H1 (cell line): ENCODE data around the gene PLA2G4E. TPM values are rescaled to one million over a fixed set of nuclear protein-coding genes. Genes with fewer than 3 reads are reported as not detected.

Experiments used
- CTCF ChIA-PET: fragments of 300-600 bp; sonication (Branson Sonifier 250); formaldehyde crosslinking; loops from one replicate; lab custom pipeline; 2021; ENCODE audit not compliant: partially characterized antibody; lab: Charles Lee
- POLR2A ChIA-PET: fragments of 300-600 bp; sonication (Branson Sonifier 250); formaldehyde crosslinking; loops from one replicate; lab custom pipeline; 2021; ENCODE audit warnings: inconsistent platforms; ENCODE audit not compliant: partially characterized antibody; lab: Charles Lee
- DNase-seq, 2 experiments: peaks; one replicate each; pipeline versions ENCODE4 v3.0.0 to v3.0.0-alpha.2; 2010 to 2022; ENCODE audit warnings: low spot score in 2 of 2, low read depth in 1 of 2, mixed read lengths in 1 of 2
- FAIRE-seq: peaks from 2 replicates; lab custom pipeline; 2011; peaks lifted over from hg19 to GRCh38; lab: Jason Lieb, UNC
- H2AFZ ChIP-seq: 2 replicates; pipeline ENCODE4 v1.8.1; 2012; ENCODE audit warnings: low read length, inconsistent platforms
- H2AK5ac ChIP-seq: 2 replicates; pipeline ENCODE4 v1.6.1; 2013; ENCODE audit warnings: low read depth, low read length
- H2BK120ac ChIP-seq: replicated peaks from 2 replicates; pipeline ENCODE3; 2013; ENCODE audit warnings: low read depth, low read length, inconsistent platforms
- H2BK12ac ChIP-seq: 2 replicates; pipeline ENCODE4 v1.6.1; 2013; ENCODE audit warnings: low read depth, low read length
- H2BK15ac ChIP-seq: 2 replicates; pipeline ENCODE4 v1.6.1; 2013; ENCODE audit warnings: low read length
- H2BK20ac ChIP-seq: 2 replicates; pipeline ENCODE4 v1.6.1; 2013; ENCODE audit warnings: low read length
- H2BK5ac ChIP-seq: 2 replicates; pipeline ENCODE4 v1.6.1; 2013; ENCODE audit warnings: low read depth, low read length
- H3K14ac ChIP-seq: 2 replicates; pipeline ENCODE4 v1.6.1; 2013; ENCODE audit warnings: inconsistent platforms; ENCODE audit not compliant: insufficient read length
- H3K18ac ChIP-seq: 2 replicates; pipeline ENCODE4 v1.6.1; 2013; ENCODE audit warnings: low read length; ENCODE audit errors: extremely low read depth
- H3K23ac ChIP-seq: 2 replicates; pipeline ENCODE4 v1.6.1; 2013; ENCODE audit warnings: inconsistent platforms; ENCODE audit not compliant: insufficient read length
- H3K23me2 ChIP-seq: 2 replicates; pipeline ENCODE4 v1.6.1; 2013; ENCODE audit warnings: low read depth, low read length
- H3K27ac ChIP-seq: 2 replicates; pipeline ENCODE4 v1.6.1; 2011; ENCODE audit warnings: low read depth, low read length, inconsistent platforms
- H3K27me3 ChIP-seq, 4 experiments: replicated peaks in 1 of 4; 1 replicate in 1 of 4; 2 replicates in 3 of 4; pipeline versions ENCODE4 v1.6.1 to v1.8.1; 2011 to 2013; ENCODE audit warnings: low read length in 3 of 4, mild to moderate bottlenecking in 3 of 4, inconsistent platforms in 2 of 4, mixed read lengths in 2 of 4, moderate library complexity in 1 of 4; ENCODE audit not compliant: control insufficient read depth in 3 of 4, insufficient read depth in 3 of 4; ENCODE audit errors: extremely low read depth in 1 of 4
- H3K36me3 ChIP-seq, 4 experiments: 2 replicates each; pipeline versions ENCODE4 v1.6.1 to v1.8.1; 2011 to 2013; ENCODE audit warnings: mild to moderate bottlenecking in 4 of 4, low read length in 3 of 4, moderate library complexity in 2 of 4, control low read depth in 1 of 4, inconsistent platforms in 1 of 4; ENCODE audit not compliant: insufficient read depth in 4 of 4, control insufficient read depth in 2 of 4
- H3K4ac ChIP-seq: replicated peaks from 2 replicates; pipeline ENCODE3; 2013; ENCODE audit warnings: low read length, low read depth, mixed read lengths, inconsistent platforms; ENCODE audit not compliant: insufficient read length
- H3K4me1 ChIP-seq, 4 experiments: replicated peaks in 1 of 4; 1 replicate in 1 of 4; 2 replicates in 3 of 4; pipeline versions ENCODE4 v1.6.1 to v1.8.1; 2011 to 2013; ENCODE audit warnings: low read length in 3 of 4, inconsistent platforms in 2 of 4, mixed read lengths in 1 of 4; ENCODE audit not compliant: insufficient read depth in 4 of 4, control insufficient read depth in 3 of 4
- H3K4me2 ChIP-seq, 2 experiments: 2 replicates each; pipeline versions ENCODE4 v1.6.1 to v1.8.1; 2011 to 2013; ENCODE audit warnings: low read depth in 2 of 2, low read length in 2 of 2, control low read depth in 1 of 2, inconsistent platforms in 1 of 2, mild to moderate bottlenecking in 1 of 2; ENCODE audit not compliant: insufficient read depth in 1 of 2
- H3K4me3 ChIP-seq, 4 experiments: fragments of 200-600, 300-600 bp in 1 of 4; sonication (generic), shearing (Covaris generic), sonication (Bioruptor Twin) in 1 of 4; 2 replicates each; pipeline versions ENCODE4 v1.5.1 to v1.8.1; 2011 to 2016; ENCODE audit warnings: low read length in 4 of 4, low read depth in 3 of 4, control low read depth in 2 of 4, inconsistent platforms in 2 of 4, mild to moderate bottlenecking in 2 of 4, mixed read lengths in 1 of 4, moderate library complexity in 1 of 4; ENCODE audit not compliant: insufficient read depth in 2 of 4; ENCODE audit errors: extremely low read depth in 1 of 4
- H3K56ac ChIP-seq: replicated peaks from 2 replicates; pipeline ENCODE3; 2013; ENCODE audit warnings: low read depth, mild to moderate bottlenecking, mixed read lengths, low read length, inconsistent platforms; ENCODE audit not compliant: insufficient read length
- H3K79me1 ChIP-seq: 2 replicates; pipeline ENCODE4 v1.6.1; 2013; ENCODE audit warnings: low read depth, low read length, control low read depth
- H3K79me2 ChIP-seq, 2 experiments: 2 replicates each; pipeline versions ENCODE4 v1.6.1 to v1.8.1; 2012 to 2013; ENCODE audit warnings: low read length in 2 of 2, mild to moderate bottlenecking in 2 of 2, inconsistent platforms in 1 of 2; ENCODE audit not compliant: insufficient read depth in 2 of 2, control insufficient read depth in 1 of 2
- H3K9ac ChIP-seq, 4 experiments: replicated peaks in 1 of 4; 1 replicate in 1 of 4; 2 replicates in 3 of 4; pipeline versions ENCODE4 v1.6.1 to v1.8.1; 2011 to 2013; ENCODE audit warnings: low read depth in 3 of 4, low read length in 3 of 4, control low read depth in 2 of 4, mild to moderate bottlenecking in 2 of 4, moderate library complexity in 2 of 4, inconsistent platforms in 1 of 4; ENCODE audit errors: extremely low read depth in 1 of 4
- H3K9me3 ChIP-seq, 2 experiments: 2 replicates each; pipeline versions ENCODE4 v1.6.1 to v1.8.1; 2012 to 2013; ENCODE audit warnings: mild to moderate bottlenecking in 2 of 2, moderate library complexity in 2 of 2, control low read depth in 1 of 2, inconsistent platforms in 1 of 2, low read depth in 1 of 2, low read length in 1 of 2, mixed read lengths in 1 of 2; ENCODE audit not compliant: insufficient read depth in 2 of 2
- H4K20me1 ChIP-seq, 2 experiments: replicated peaks in 1 of 2; 2 replicates each; pipeline versions ENCODE3 to v1.8.1; 2011 to 2013; ENCODE audit warnings: inconsistent platforms in 2 of 2, low read length in 2 of 2, mild to moderate bottlenecking in 1 of 2; ENCODE audit not compliant: insufficient read depth in 2 of 2, control insufficient read depth in 1 of 2
- H4K5ac ChIP-seq: 2 replicates; pipeline ENCODE4 v1.6.1; 2013; ENCODE audit warnings: low read length, low read depth, mixed read lengths, inconsistent platforms; ENCODE audit not compliant: insufficient read length
- H4K8ac ChIP-seq: 2 replicates; pipeline ENCODE4 v1.8.0; 2013; ENCODE audit warnings: mild to moderate bottlenecking, moderate library complexity, low read length, inconsistent platforms; ENCODE audit not compliant: insufficient read depth; ENCODE audit errors: extremely low read depth
- H4K91ac ChIP-seq: replicated peaks from 2 replicates; pipeline ENCODE3; 2013; ENCODE audit warnings: low read length, mixed read lengths, inconsistent platforms; ENCODE audit not compliant: insufficient read length
- ATF2 ChIP-seq: IDR thresholded peaks from 2 replicates; pipeline ENCODE4 v1.6.1; 2012; ENCODE audit warnings: low read length, inconsistent platforms
- CEBPB ChIP-seq: IDR thresholded peaks from 2 replicates; pipeline ENCODE4 v1.6.1; 2012; ENCODE audit warnings: low read depth, low read length
- CREB1 ChIP-seq: IDR thresholded peaks from 2 replicates; pipeline ENCODE4 v1.6.1; 2012; ENCODE audit warnings: inconsistent platforms
- EGR1 ChIP-seq: IDR thresholded peaks from 2 replicates; pipeline ENCODE4 v1.6.1; 2011; ENCODE audit warnings: low read depth, low read length, borderline replicate concordance
- EP300 ChIP-seq, 2 experiments: IDR thresholded peaks; 1 replicate in 1 of 2; 2 replicates in 1 of 2; pipeline ENCODE4 v1.6.1; 2011 to 2012; ENCODE audit warnings: low read depth in 2 of 2, low read length in 2 of 2, mild to moderate bottlenecking in 2 of 2, borderline replicate concordance in 1 of 2, inconsistent platforms in 1 of 2, moderate library complexity in 1 of 2
- JUND ChIP-seq: IDR thresholded peaks from 2 replicates; pipeline ENCODE4 v1.6.1; 2011; ENCODE audit warnings: mild to moderate bottlenecking, improper control_type of control experiment, low read length
- POLR2A ChIP-seq, 2 experiments: IDR thresholded peaks; 1 replicate in 1 of 2; 2 replicates in 1 of 2; pipeline ENCODE4 v1.6.1; 2011; ENCODE audit warnings: low read depth in 2 of 2, low read length in 2 of 2, mild to moderate bottlenecking in 2 of 2; ENCODE audit errors: control extremely low read depth in 1 of 2
- SAP30 ChIP-seq: fragments of 300-600 bp; sonication (generic); IDR thresholded peaks from 2 replicates; pipeline ENCODE4 v1.7.1; 2012; ENCODE audit warnings: low read length, moderate library complexity, mild to moderate bottlenecking, inconsistent platforms; ENCODE audit not compliant: insufficient read depth, insufficient replicate concordance
- SIRT6 ChIP-seq: IDR thresholded peaks from one replicate; pipeline ENCODE4 v1.7.1; 2012; ENCODE audit warnings: low read length, inconsistent platforms
- SP1 ChIP-seq: IDR thresholded peaks from 2 replicates; pipeline ENCODE4 v1.6.1; 2011; ENCODE audit warnings: low read depth, low read length
- TEAD4 ChIP-seq: IDR thresholded peaks from 2 replicates; pipeline ENCODE4 v1.6.1; 2012; ENCODE audit warnings: low read depth, low read length, inconsistent platforms, mixed read lengths
- YY1 ChIP-seq: IDR thresholded peaks from 2 replicates; pipeline ENCODE4 v1.6.1; 2011; ENCODE audit warnings: low read depth, mild to moderate bottlenecking, low read length
- ZNF274 ChIP-seq: IDR thresholded peaks from 2 replicates; pipeline ENCODE4 v1.7.0; 2012; ENCODE audit warnings: low read length, borderline replicate concordance; ENCODE audit errors: extremely low read depth
- WGBS, 2 experiments: shearing (Covaris generic) in 1 of 2; methylation state at CpG; one replicate each; pipeline versions ENCODE4 v1.1.6 to v1.1.7; 2013 to 2015; ENCODE audit warnings: low lambda C conversion rate in 2 of 2, mixed read lengths in 2 of 2, inconsistent platforms in 1 of 2, low coverage in 1 of 2, missing lambda C conversion rate in 1 of 2; ENCODE audit not compliant: insufficient replicate concordance in 2 of 2, insufficient coverage in 1 of 2, insufficient read length in 1 of 2; ENCODE audit errors: extremely low coverage in 1 of 2, missing lambda C conversion rate in 1 of 2; 5-methylcytosine and 5-hydroxymethylcytosine counted together
- polyA plus RNA-seq, 7 experiments: library from polyadenylated mRNA; depleted of rRNA in 3 of 7; stranded (reverse) in 5 of 7; unstranded in 2 of 7; fragments of >200 nt in 5 of 7; fragments of 200-250 nt in 2 of 7; gene quantifications; 1 replicate in 5 of 7; 2 replicates in 1 of 7; 4 replicates in 1 of 7; pipeline versions ENCODE4 v1.2.1 to v1.2.3, GENCODE V29; 2011 to 2013; ENCODE audit warnings: missing spikeins in 2 of 7, mixed read lengths in 2 of 7
- total RNA-seq: library from RNA; stranded (reverse); fragmentation: NEBNext Ultra II Directional; extraction: Animal tissue kit (Norgen Biotek cat#: 25700); gene quantifications from 2 replicates; pipeline ENCODE4 v1.2.1, GENCODE V29; 2021

PLA2G4E gene
- total and polyA plus RNA-seq, 2 of the 8 experiments (the other 6 are each of a cell fraction or from before 2014, with no cell fraction given) = 0.03 TPM; not detected in 1

- CTCF ChIA-PET = interaction anchor here (0.6 to 2.1 kb wide), 8 partner anchors 14 to 410 kb away, joined by 3 to 8 read pairs (median 4); no protein-coding TSS in a partner anchor
Observed at GRCh38 chr15:42014406-42014805, 6.4 kb downstream of the PLA2G4E start.

More at GRCh38 chr15:42014406-42014805, 6.4 kb downstream of the PLA2G4E start:
- H3K14ac ChIP-seq = no peak overlapping the region
- 96% methylated on average over 4 of the region's 4 CpGs; no CpG with 5 or more reads in 1 of the 2 experiments for WGBS, 2 experiments
- DNase-seq = no peak
- H2AFZ ChIP-seq = no peak overlapping the region
- no peak overlapping the region for H3K18ac ChIP-seq
- no peaks in the 10 kb centered on the region for H3K79me2 ChIP-seq
- POLR2A ChIA-PET = no interaction called here
- no peak overlapping the region for H2AK5ac ChIP-seq
- H4K91ac ChIP-seq = no peak overlapping the region
- H3K9ac ChIP-seq = no peak overlapping the region
- H3K23ac ChIP-seq = no peak overlapping the region
- no peak overlapping the region for H2BK5ac ChIP-seq
- H3K4me2 ChIP-seq = no peak overlapping the region
- H3K36me3 ChIP-seq = no peaks in the 10 kb centered on the region
- TF ChIP-seq SAP30 (no peak), CREB1 (no peak), POLR2A (IDR thresholded peaks at IDR 0.05; ENCODE audit: control extremely low read depth in 1 of 2, low read depth in 2 of 2, low read length in 2 of 2) (no peak), YY1 (no peak), JUND (no peak), CEBPB (no peak), SP1 (no peak), EGR1 (no peak), ATF2 (no peak), TEAD4 (no peak), ZNF274 (no peak), EP300 (IDR thresholded peaks at IDR 0.05; ENCODE audit: borderline replicate concordance in 1 of 2, low read depth in 2 of 2, low read length in 2 of 2) (no peak), SIRT6 (no peak)
- TF ChIP-seq, all 59 proteins: peak for 0
- Histone ChIP-seq H3K23me2 (no peaks in the 10 kb centered on the region), H3K9me3 (no peaks in the 10 kb centered on the region), H2BK20ac (no peak overlapping the region), H2BK120ac (no peak overlapping the region), H2BK15ac (no peak overlapping the region), H4K5ac (no peak overlapping the region), H3K27ac (no peak overlapping the region), H3K4ac (no peak overlapping the region), H4K8ac (no peak overlapping the region; the same call in 1 of the 2 replicates), H3K4me3 (no peak overlapping the region), H2BK12ac (no peak overlapping the region), H3K4me1 (no peaks in the 10 kb centered on the region), H3K27me3 (no peaks in the 10 kb centered on the region; a peak in 1 of 7 replicates), H3K79me1 (no peaks in the 10 kb centered on the region), H4K20me1 (no peaks in the 10 kb centered on the region), H3K56ac (no peak overlapping the region)
- FAIRE-seq = no peak
